Prostate gland (tissue), 2 donors: Measurements from ENCODE around the gene AGBL4.

ENCODE experiments used
- CTCF ChIP-seq, 4 experiments: fragments of 200-600 bp in 2 of 4; fragments of 450-650 bp in 2 of 4; sonication (generic) in 2 of 4; IDR thresholded peaks; 1 replicate in 3 of 4; 2 replicates in 1 of 4; pipeline ENCODE4 v1.5.1; 2016 to 2019; ENCODE audit warnings: antibody characterized with exemption in 4 of 4, mild to moderate bottlenecking in 2 of 4, moderate library complexity in 2 of 4
- POLR2A ChIP-seq: fragments of 450-650 bp; IDR thresholded peaks from one replicate; pipeline ENCODE4 v1.6.1; 2016; ENCODE audit warnings: antibody characterized with exemption, mild to moderate bottlenecking

GRCh38 chr1:48761411-48761810 lies 1262.3 kb downstream of the AGBL4 start:
- TF ChIP-seq CTCF (IDR thresholded peaks at IDR 0.05) (no peak), POLR2A (no peak)
